Liver (tissue), 9 donors: ENCODE results near the gene ZNF771. TPM values are rescaled to one million over a fixed set of nuclear protein-coding genes. Genes with fewer than 3 reads are reported as not detected.

Experiments used
- DNase-seq: peaks from one replicate; pipeline ENCODE4 v3.0.0-alpha.2; 2017; ENCODE audit warnings: low spot score
- H3K27ac ChIP-seq, 2 donors: one replicate each; pipeline ENCODE4 v1.7.0; 2013; ENCODE audit warnings: inconsistent platforms in 2 of 2, low read length in 2 of 2, control low read depth in 1 of 2, low read depth in 1 of 2, mild to moderate bottlenecking in 1 of 2
- H3K27me3 ChIP-seq, 4 donors: one replicate each; pipeline versions ENCODE4 v1.6.1 to v1.7.0; 2013; ENCODE audit warnings: low read length in 3 of 4, inconsistent platforms in 1 of 4, mild to moderate bottlenecking in 1 of 4, moderate library complexity in 1 of 4; ENCODE audit not compliant: control insufficient read depth in 4 of 4, insufficient read depth in 4 of 4
- H3K36me3 ChIP-seq, 4 donors: one replicate each; pipeline versions ENCODE4 v1.6.1 to v1.7.0; 2013; ENCODE audit warnings: low read length in 3 of 4, mild to moderate bottlenecking in 3 of 4, low read depth in 1 of 4, moderate library complexity in 1 of 4; ENCODE audit not compliant: control insufficient read depth in 4 of 4, insufficient read depth in 3 of 4
- H3K4me1 ChIP-seq, 4 donors: one replicate each; pipeline versions ENCODE4 v1.6.1 to v1.7.0; 2013; ENCODE audit warnings: low read length in 3 of 4, mild to moderate bottlenecking in 3 of 4, moderate library complexity in 1 of 4; ENCODE audit not compliant: control insufficient read depth in 4 of 4, insufficient read depth in 4 of 4
- H3K4me3 ChIP-seq, 3 donors: one replicate each; pipeline versions ENCODE4 v1.6.1 to v1.7.0; 2013; ENCODE audit warnings: low read length in 3 of 3, control low read depth in 1 of 3, low read depth in 1 of 3, mild to moderate bottlenecking in 1 of 3
- H3K9ac ChIP-seq, 2 donors: one replicate each; pipeline ENCODE4 v1.7.0; 2013; ENCODE audit warnings: low read length in 2 of 2, mild to moderate bottlenecking in 2 of 2, moderate library complexity in 2 of 2, control low read depth in 1 of 2, low read depth in 1 of 2
- H3K9me3 ChIP-seq, 4 donors: one replicate each; pipeline versions ENCODE4 v1.6.1 to v1.7.0; 2013; ENCODE audit warnings: low read length in 3 of 4; ENCODE audit not compliant: control insufficient read depth in 4 of 4
- CTCF ChIP-seq: fragments of 150-350 bp; IDR thresholded peaks from 2 replicates; pipeline ENCODE4 v1.5.1; 2017; ENCODE audit warnings: improper control_type of control experiment, low read depth, low read length; ENCODE audit not compliant: missing input control
- EGR1 ChIP-seq, 2 donors: IDR thresholded peaks; 2 replicates each; pipeline ENCODE4 v1.6.1; 2016 to 2018; ENCODE audit warnings: antibody characterized with exemption in 2 of 2, low read depth in 2 of 2
- GABPA ChIP-seq, 2 donors: IDR thresholded peaks in 1 of 2; conservative IDR thresholded peaks in 1 of 2; 2 replicates each; pipeline ENCODE4 v1.6.1; 2016; ENCODE audit warnings: antibody characterized with exemption in 2 of 2, mild to moderate bottlenecking in 1 of 2, moderate library complexity in 1 of 2
- HNF4A ChIP-seq, 2 donors: conservative IDR thresholded peaks; 2 replicates each; pipeline ENCODE4 v1.6.1; 2016; ENCODE audit warnings: antibody characterized with exemption in 2 of 2, mild to moderate bottlenecking in 2 of 2
- HNF4G ChIP-seq: IDR thresholded peaks from 2 replicates; pipeline ENCODE4 v1.6.1; 2016; ENCODE audit warnings: antibody characterized with exemption
- NR2F2 ChIP-seq: IDR thresholded peaks from 2 replicates; pipeline ENCODE4 v1.6.1; 2016; ENCODE audit warnings: antibody characterized with exemption
- RXRA ChIP-seq, 2 donors: IDR thresholded peaks; 2 replicates each; pipeline ENCODE4 v1.6.1; 2017 to 2018; ENCODE audit warnings: antibody characterized with exemption in 2 of 2, mild to moderate bottlenecking in 1 of 2
- TAF1 ChIP-seq: conservative IDR thresholded peaks from 2 replicates; pipeline ENCODE4 v1.6.1; 2016; ENCODE audit warnings: antibody characterized with exemption, mild to moderate bottlenecking
- YY1 ChIP-seq: IDR thresholded peaks from 2 replicates; pipeline ENCODE4 v1.6.1; 2016; ENCODE audit warnings: antibody characterized with exemption, mild to moderate bottlenecking
- WGBS: extraction: QIAGEN DNeasy Blood & Tissue Kit; methylation state at CpG from one replicate; pipeline ENCODE4 v1.1.7; 2013; 5-methylcytosine and 5-hydroxymethylcytosine counted together
- polyA plus RNA-seq, 2 donors: library from polyadenylated mRNA; stranded (reverse) in 1 of 2; unstranded in 1 of 2; fragments of 200-250 nt in 1 of 2; fragments of >200 nt in 1 of 2; fragmentation: Nextera tagmentation in 1 of 2; extraction: Ambion mirVana in 1 of 2; gene quantifications; one replicate each; pipeline versions ENCODE4 v1.2.1 to v1.2.3, GENCODE V29; 2013 to 2015
- total RNA-seq, 2 donors: library from RNA; depleted of rRNA; stranded (reverse); fragments of >200 nt; gene quantifications; one replicate each; pipeline ENCODE4 v1.2.3, GENCODE V29; 2014
- TF ChIP-seq, protein P1 (sequence below): IDR thresholded peaks from 2 replicates; pipeline ENCODE4 v1.6.1; 2016; ENCODE audit warnings: antibody characterized with exemption
- TF ChIP-seq, protein P2 (sequence below): IDR thresholded peaks from 2 replicates; pipeline ENCODE4 v1.6.1; 2016; ENCODE audit warnings: antibody characterized with exemption, mild to moderate bottlenecking
- TF ChIP-seq, protein P3 (sequence below): IDR thresholded peaks from 2 replicates; pipeline ENCODE4 v1.6.1; 2016; ENCODE audit warnings: antibody characterized with exemption
- donor health status: healthy.
- donor health status: healthy.
- donor health status: healthy.
- donor health status: healthy.
- donor health status: healthy.

Gene ZNF771
- total and polyA plus RNA-seq, 4 donors: 2.6 to 8.0 (median 5.2) TPM

DNA sequence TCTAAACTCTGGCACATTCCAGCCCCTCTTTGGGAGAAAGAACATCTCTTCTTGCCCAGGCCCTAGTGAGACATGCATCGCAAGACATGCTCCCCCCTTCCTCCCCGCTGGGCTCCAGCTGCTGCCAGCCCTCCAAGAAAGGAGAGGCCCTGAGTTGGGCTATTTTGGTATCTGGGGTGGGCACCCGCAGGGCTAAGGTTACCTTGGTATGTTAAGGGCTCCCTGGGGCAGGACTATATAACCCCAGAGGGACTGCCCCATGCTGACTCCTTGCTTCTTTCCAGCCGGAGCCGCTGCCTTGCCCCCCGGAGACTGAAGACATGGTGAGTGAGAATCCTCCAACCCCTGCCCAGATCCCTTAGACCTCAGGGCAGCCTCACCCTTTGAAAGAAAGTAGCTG is 32.9 kb upstream of the ZNF771 start, which contains the start of gene MYL11:
TSS of gene MYL11 (plus strand) at position 265 of the 400 bp plus-strand sequence. CDS start at position 321, 56 bp downstream.
- no peak within 1 kb of the TSS for H3K9ac ChIP-seq

GRCh38 chr16:30375864-30376263 is 31.5 kb upstream of the ZNF771 start:
- DNase-seq: no peak
- H3K4me1 ChIP-seq: peaks cover 5 to 21% (median 11%) of the 10 kb centered on the region in 4 donors
- no peak overlapping the region for H3K9ac ChIP-seq
- no peaks in the 10 kb centered on the region for H3K27me3 ChIP-seq
- no peak overlapping the region for H3K27ac ChIP-seq
- no peak overlapping the region for H3K4me3 ChIP-seq
- 96% methylated on average over 8 of the region's 8 CpGs for WGBS
- H3K9me3 ChIP-seq: no peaks in the 10 kb centered on the region
- H3K36me3 ChIP-seq: no peaks in the 10 kb centered on the region
- TF ChIP-seq, protein P1, sequence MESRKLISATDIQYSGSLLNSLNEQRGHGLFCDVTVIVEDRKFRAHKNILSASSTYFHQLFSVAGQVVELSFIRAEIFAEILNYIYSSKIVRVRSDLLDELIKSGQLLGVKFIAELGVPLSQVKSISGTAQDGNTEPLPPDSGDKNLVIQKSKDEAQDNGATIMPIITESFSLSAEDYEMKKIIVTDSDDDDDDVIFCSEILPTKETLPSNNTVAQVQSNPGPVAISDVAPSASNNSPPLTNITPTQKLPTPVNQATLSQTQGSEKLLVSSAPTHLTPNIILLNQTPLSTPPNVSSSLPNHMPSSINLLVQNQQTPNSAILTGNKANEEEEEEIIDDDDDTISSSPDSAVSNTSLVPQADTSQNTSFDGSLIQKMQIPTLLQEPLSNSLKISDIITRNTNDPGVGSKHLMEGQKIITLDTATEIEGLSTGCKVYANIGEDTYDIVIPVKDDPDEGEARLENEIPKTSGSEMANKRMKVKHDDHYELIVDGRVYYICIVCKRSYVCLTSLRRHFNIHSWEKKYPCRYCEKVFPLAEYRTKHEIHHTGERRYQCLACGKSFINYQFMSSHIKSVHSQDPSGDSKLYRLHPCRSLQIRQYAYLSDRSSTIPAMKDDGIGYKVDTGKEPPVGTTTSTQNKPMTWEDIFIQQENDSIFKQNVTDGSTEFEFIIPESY: no peak
- TF ChIP-seq NR2F2 (no peak), RXRA (IDR thresholded peaks at IDR 0.05) (no peak), CTCF (no peak), HNF4A (conservative IDR thresholded peaks at IDR 0.05) (no peak), YY1 (no peak), TAF1 (no peak), GABPA (IDR thresholded peaks at IDR 0.05 in 1 of 2, conservative IDR thresholded peaks at IDR 0.05 in 1 of 2) (no peak), EGR1 (IDR thresholded peaks at IDR 0.05; ENCODE audit: low read depth in 2 of 2) (no peak)
- TF ChIP-seq, protein P2, sequence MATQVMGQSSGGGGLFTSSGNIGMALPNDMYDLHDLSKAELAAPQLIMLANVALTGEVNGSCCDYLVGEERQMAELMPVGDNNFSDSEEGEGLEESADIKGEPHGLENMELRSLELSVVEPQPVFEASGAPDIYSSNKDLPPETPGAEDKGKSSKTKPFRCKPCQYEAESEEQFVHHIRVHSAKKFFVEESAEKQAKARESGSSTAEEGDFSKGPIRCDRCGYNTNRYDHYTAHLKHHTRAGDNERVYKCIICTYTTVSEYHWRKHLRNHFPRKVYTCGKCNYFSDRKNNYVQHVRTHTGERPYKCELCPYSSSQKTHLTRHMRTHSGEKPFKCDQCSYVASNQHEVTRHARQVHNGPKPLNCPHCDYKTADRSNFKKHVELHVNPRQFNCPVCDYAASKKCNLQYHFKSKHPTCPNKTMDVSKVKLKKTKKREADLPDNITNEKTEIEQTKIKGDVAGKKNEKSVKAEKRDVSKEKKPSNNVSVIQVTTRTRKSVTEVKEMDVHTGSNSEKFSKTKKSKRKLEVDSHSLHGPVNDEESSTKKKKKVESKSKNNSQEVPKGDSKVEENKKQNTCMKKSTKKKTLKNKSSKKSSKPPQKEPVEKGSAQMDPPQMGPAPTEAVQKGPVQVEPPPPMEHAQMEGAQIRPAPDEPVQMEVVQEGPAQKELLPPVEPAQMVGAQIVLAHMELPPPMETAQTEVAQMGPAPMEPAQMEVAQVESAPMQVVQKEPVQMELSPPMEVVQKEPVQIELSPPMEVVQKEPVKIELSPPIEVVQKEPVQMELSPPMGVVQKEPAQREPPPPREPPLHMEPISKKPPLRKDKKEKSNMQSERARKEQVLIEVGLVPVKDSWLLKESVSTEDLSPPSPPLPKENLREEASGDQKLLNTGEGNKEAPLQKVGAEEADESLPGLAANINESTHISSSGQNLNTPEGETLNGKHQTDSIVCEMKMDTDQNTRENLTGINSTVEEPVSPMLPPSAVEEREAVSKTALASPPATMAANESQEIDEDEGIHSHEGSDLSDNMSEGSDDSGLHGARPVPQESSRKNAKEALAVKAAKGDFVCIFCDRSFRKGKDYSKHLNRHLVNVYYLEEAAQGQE: no peak

More for the DNA sequence above, 32.9 kb upstream of the ZNF771 start, which contains the start of gene MYL11:
- no peaks in the 10 kb centered on the region for H3K36me3 ChIP-seq
- TF ChIP-seq HNF4G (no peak), TAF1 (no peak), CTCF (no peak)
- TF ChIP-seq, protein P2: no peak
- TF ChIP-seq, protein P3, sequence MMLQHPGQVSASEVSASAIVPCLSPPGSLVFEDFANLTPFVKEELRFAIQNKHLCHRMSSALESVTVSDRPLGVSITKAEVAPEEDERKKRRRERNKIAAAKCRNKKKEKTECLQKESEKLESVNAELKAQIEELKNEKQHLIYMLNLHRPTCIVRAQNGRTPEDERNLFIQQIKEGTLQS: no peak
- 93% methylated on average over 6 of the region's 6 CpGs for WGBS
- H3K4me1 ChIP-seq: peaks cover 5 to 21% (median 11%) of the 10 kb centered on the region in 4 donors
- no peak within 1 kb of the TSS for H3K4me3 ChIP-seq
- no peaks in the 10 kb centered on the region for H3K9me3 ChIP-seq
- no peak for DNase-seq
- H3K27ac ChIP-seq: peak within 1 kb of the TSS in 1 of 2 donors; percentile 38
- H3K27me3 ChIP-seq: no peaks in the 10 kb centered on the region
